ENCODE results near the gene SLC16A7. TPM values are rescaled to one million over a fixed set of nuclear protein-coding genes. Genes with fewer than 3 reads are reported as not detected.

Gene SLC16A7
- total RNA-seq, 1 donor from 2014 or later, result 10.0 TPM

- TF ChIP-seq CTCF (IDR thresholded peaks at IDR 0.05; ENCODE audit: insufficient read depth, low read length, severe bottlenecking), result no peak
- DNase-seq (ENCODE audit: low read depth) (no peak), FAIRE-seq (no peak)
- H3K36me3 ChIP-seq (ENCODE audit: control insufficient read depth, insufficient read depth, low read length), result no peaks in the 10 kb centered on the region
- no peaks in the 10 kb centered on the region for H3K27me3 ChIP-seq (ENCODE audit: control insufficient read depth, insufficient read depth, low read length)
- no peak overlapping the region for H3K4me3 ChIP-seq (ENCODE audit: low read depth, low read length)
Measured at GRCh38 chr12:59578254-59578653, 17.6 kb upstream of the SLC16A7 start.

GRCh38 chr12:59579631-59580030 is 16.2 kb upstream of the SLC16A7 start:
- DNase-seq (ENCODE audit: low read depth) (no peak), FAIRE-seq (no peak)
- Histone ChIP-seq H3K27me3 (ENCODE audit: control insufficient read depth, insufficient read depth, low read length) (no peaks in the 10 kb centered on the region), H3K36me3 (ENCODE audit: control insufficient read depth, insufficient read depth, low read length) (no peaks in the 10 kb centered on the region), H3K4me3 (ENCODE audit: low read depth, low read length) (no peak overlapping the region)
- TF ChIP-seq CTCF (IDR thresholded peaks at IDR 0.05; ENCODE audit: insufficient read depth, low read length, severe bottlenecking), result no peak

- TF ChIP-seq CTCF (IDR thresholded peaks at IDR 0.05; ENCODE audit: insufficient read depth, low read length, severe bottlenecking), result no peak
- no peak overlapping the region for H3K4me3 ChIP-seq (ENCODE audit: low read depth, low read length)
- no peak for FAIRE-seq
- no peaks in the 10 kb centered on the region for H3K27me3 ChIP-seq (ENCODE audit: control insufficient read depth, insufficient read depth, low read length)
- H3K36me3 ChIP-seq (ENCODE audit: control insufficient read depth, insufficient read depth, low read length), result no peaks in the 10 kb centered on the region
- no peak for DNase-seq (ENCODE audit: low read depth)
Measured at GRCh38 chr12:59580050-59580449, 15.8 kb upstream of the SLC16A7 start.

GRCh38 chr12:59583003-59583712 is 12.7 kb upstream of the SLC16A7 start:
- no peak overlapping the region for H3K4me3 ChIP-seq (ENCODE audit: low read depth, low read length)
- DNase-seq (ENCODE audit: low read depth) (no peak), FAIRE-seq (no peak)
- H3K27me3 ChIP-seq (ENCODE audit: control insufficient read depth, insufficient read depth, low read length), result no peaks in the 10 kb centered on the region
- H3K36me3 ChIP-seq (ENCODE audit: control insufficient read depth, insufficient read depth, low read length), result no peaks in the 10 kb centered on the region
- no peak for TF ChIP-seq CTCF (IDR thresholded peaks at IDR 0.05; ENCODE audit: insufficient read depth, low read length, severe bottlenecking)

- no peak for FAIRE-seq
- no peak for TF ChIP-seq CTCF (IDR thresholded peaks at IDR 0.05; ENCODE audit: insufficient read depth, low read length, severe bottlenecking)
- no peaks in the 10 kb centered on the region for H3K36me3 ChIP-seq (ENCODE audit: control insufficient read depth, insufficient read depth, low read length)
- no peak for DNase-seq (ENCODE audit: low read depth)
- no peaks in the 10 kb centered on the region for H3K27me3 ChIP-seq (ENCODE audit: control insufficient read depth, insufficient read depth, low read length)
- H3K4me3 ChIP-seq (ENCODE audit: low read depth, low read length), result no peak overlapping the region
Measured at GRCh38 chr12:59587710-59588109, 8.1 kb upstream of the SLC16A7 start.

- H3K4me3 ChIP-seq (ENCODE audit: low read depth, low read length), result no peak overlapping the region
- H3K36me3 ChIP-seq (ENCODE audit: control insufficient read depth, insufficient read depth, low read length), result no peaks in the 10 kb centered on the region
- DNase-seq (ENCODE audit: low read depth) (no peak), FAIRE-seq (no peak)
- H3K27me3 ChIP-seq (ENCODE audit: control insufficient read depth, insufficient read depth, low read length), result no peaks in the 10 kb centered on the region
- TF ChIP-seq CTCF (IDR thresholded peaks at IDR 0.05; ENCODE audit: insufficient read depth, low read length, severe bottlenecking), result no peak
Measured at GRCh38 chr12:59593761-59594160, 2.1 kb upstream of the SLC16A7 start.

All from bronchial epithelial cell (primary cell).